ENCODE results near the gene SHLD3. TPM values are rescaled to one million over a fixed set of nuclear protein-coding genes. Genes with fewer than 3 reads are reported as not detected.

The SHLD3 gene
- polyA plus RNA-seq, 3 donors = 2.0 to 4.9 (median 2.6) TPM

GRCh38 chr5:65668696-65669095 lies 43.9 kb downstream of the SHLD3 start:
- H3K27me3 Mint-ChIP-seq (ENCODE audit: low read depth in 3 of 3) = no peaks in the 10 kb centered on the region
- H3K4me3 ChIP-seq (replicated peaks in 1 of 3; ENCODE audit: low read depth in 2 of 3, low read length in 3 of 3) = no peak overlapping the region
- no peaks in the 10 kb centered on the region for H3K27me3 ChIP-seq (ENCODE audit: control insufficient read depth in 2 of 2, insufficient read depth in 2 of 2, low read length in 2 of 2)
- DNase-seq = peak; percentile 6 to 27 (median 7)
- H3K4me2 ChIP-seq (replicated peaks; ENCODE audit: extremely low read depth, low read length, poor library complexity, severe bottlenecking) = no peak overlapping the region
- H3K9me3 Mint-ChIP-seq = no peaks in the 10 kb centered on the region
- H3K4me3 Mint-ChIP-seq = no peak overlapping the region
- peaks cover 22% of the 10 kb centered on the region for H3K4me1 Mint-ChIP-seq
- TF ChIP-seq CTCF (IDR thresholded peaks at IDR 0.05) = no peak
- H3K36me3 ChIP-seq (replicated peaks in 1 of 2; ENCODE audit: control insufficient read depth in 1 of 2, insufficient read depth in 2 of 2, low read length in 2 of 2) = peaks cover 50 to 72% of the 10 kb centered on the region in 2 donors
- no CpG with 5 or more reads among the region's 7 CpGs for WGBS (ENCODE audit: insufficient coverage)
- H3K27ac Mint-ChIP-seq = peak overlapping the region in 1 of 7 donors; percentile 11
- no peak overlapping the region for H2AFZ ChIP-seq (ENCODE audit: insufficient read depth, low read depth, low read length, poor library complexity, severe bottlenecking)
- H3K27ac ChIP-seq (ENCODE audit: low read depth in 1 of 2, low read length in 2 of 2) = no peak overlapping the region
- no peak overlapping the region for H3K9ac ChIP-seq (ENCODE audit: insufficient read depth, low read length, poor library complexity, severe bottlenecking)
- no peaks in the 10 kb centered on the region for H3K9me3 ChIP-seq (replicated peaks in 1 of 2; ENCODE audit: control insufficient read depth in 1 of 2, insufficient read depth in 1 of 2, low read length in 2 of 2)
- H3K36me3 Mint-ChIP-seq = peaks cover 50 to 60% of the 10 kb centered on the region in 2 donors
- H4K20me1 ChIP-seq (ENCODE audit: insufficient read depth, low read length) = no peaks in the 10 kb centered on the region
- peaks cover 18 to 23% of the 10 kb centered on the region in 2 donors for H3K4me1 ChIP-seq (ENCODE audit: control insufficient read depth in 1 of 2, insufficient read depth in 2 of 2, low read length in 2 of 2)
- intact Hi-C loops (cut with micrococcal nuclease) = no loop called here
- H3K79me2 ChIP-seq (ENCODE audit: insufficient read depth, low read length) = no peaks in the 10 kb centered on the region

DNA sequence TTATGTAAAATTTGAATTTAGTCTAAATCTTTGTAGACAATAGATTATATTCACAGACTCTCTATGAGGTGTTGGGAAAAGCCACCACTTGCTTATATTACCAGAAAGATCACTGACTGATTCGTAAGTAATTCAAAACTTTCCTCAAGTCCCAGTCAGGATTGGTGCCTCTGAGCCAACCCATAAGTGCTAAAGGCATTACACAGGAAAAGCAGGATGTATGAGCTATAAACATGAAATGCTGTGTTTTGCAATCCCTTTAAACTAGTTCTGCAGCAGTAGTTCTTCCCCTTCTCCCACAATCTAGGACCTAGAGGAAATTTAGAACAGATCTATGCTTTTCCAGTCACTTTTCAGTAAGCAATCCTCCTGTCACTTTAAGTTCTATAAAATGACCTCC lies 48.0 kb downstream of the SHLD3 start:
- Histone ChIP-seq H3K4me3 (replicated peaks in 1 of 3; ENCODE audit: low read depth in 2 of 3, low read length in 3 of 3) (no peak overlapping the region), H3K9ac (ENCODE audit: insufficient read depth, low read length, poor library complexity, severe bottlenecking) (no peak overlapping the region), H3K9me3 (replicated peaks in 1 of 2; ENCODE audit: control insufficient read depth in 1 of 2, insufficient read depth in 1 of 2, low read length in 2 of 2) (no peaks in the 10 kb centered on the region), H3K79me2 (ENCODE audit: insufficient read depth, low read length) (no peaks in the 10 kb centered on the region), H3K4me2 (replicated peaks; ENCODE audit: extremely low read depth, low read length, poor library complexity, severe bottlenecking) (peak overlapping the region; percentile 29), H3K27ac (ENCODE audit: low read depth in 1 of 2, low read length in 2 of 2) (peak overlapping the region in 1 of 2 donors; percentile 83), H4K20me1 (ENCODE audit: insufficient read depth, low read length) (no peaks in the 10 kb centered on the region), H3K36me3 (replicated peaks in 1 of 2; ENCODE audit: control insufficient read depth in 1 of 2, insufficient read depth in 2 of 2, low read length in 2 of 2) (peaks cover 32 to 49% of the 10 kb centered on the region in 2 donors), H2AFZ (ENCODE audit: insufficient read depth, low read depth, low read length, poor library complexity, severe bottlenecking) (no peak overlapping the region), H3K4me1 (ENCODE audit: control insufficient read depth in 1 of 2, insufficient read depth in 2 of 2, low read length in 2 of 2) (peaks cover 38 to 51% of the 10 kb centered on the region in 2 donors), H3K27me3 (ENCODE audit: control insufficient read depth in 2 of 2, insufficient read depth in 2 of 2, low read length in 2 of 2) (no peaks in the 10 kb centered on the region)
- peaks cover 48 to 68% of the 10 kb centered on the region in 2 donors for H3K36me3 Mint-ChIP-seq
- peak overlapping the region; percentile 51 to 89 (median 70) for H3K27ac Mint-ChIP-seq
- H3K9me3 Mint-ChIP-seq = no peaks in the 10 kb centered on the region
- H3K27me3 Mint-ChIP-seq (ENCODE audit: low read depth in 3 of 3) = no peaks in the 10 kb centered on the region
- no CpG with 5 or more reads among the region's 1 CpG for WGBS (ENCODE audit: insufficient coverage)
- H3K4me1 Mint-ChIP-seq = peaks cover 53% of the 10 kb centered on the region
- no peak for TF ChIP-seq CTCF (IDR thresholded peaks at IDR 0.05)
- no peak overlapping the region for H3K4me3 Mint-ChIP-seq
- DNase-seq = peak in 2 of 3 donors; percentile 28 to 38
- intact Hi-C loops (cut with micrococcal nuclease) = no loop called here
